HL-60 (cell line): Measurements from ENCODE around the gene GLTP.

Source experiments
- CTCF ChIP-seq: IDR thresholded peaks from one replicate; pipeline ENCODE4 v1.5.1; 2011; ENCODE audit warnings: low read length, control low read depth, inconsistent platforms; ENCODE audit not compliant: insufficient read depth
- GABPA ChIP-seq: IDR thresholded peaks from 2 replicates; pipeline ENCODE4 v1.6.1; 2012; ENCODE audit warnings: low read depth
- POLR2AphosphoS5 ChIP-seq: IDR thresholded peaks from 2 replicates; pipeline ENCODE4 v1.6.1; 2012; ENCODE audit warnings: low read depth
- REST ChIP-seq: IDR thresholded peaks from 2 replicates; pipeline ENCODE4 v1.6.1; 2012; ENCODE audit warnings: low read depth; ENCODE audit not compliant: insufficient replicate concordance
- SPI1 ChIP-seq: IDR thresholded peaks from 2 replicates; pipeline ENCODE4 v1.6.1; 2012; ENCODE audit warnings: low read depth, mild to moderate bottlenecking, borderline replicate concordance

- no peak for TF ChIP-seq CTCF
- no peak for TF ChIP-seq POLR2AphosphoS5
- no peak for TF ChIP-seq GABPA
- no peak for TF ChIP-seq REST
- TF ChIP-seq SPI1, result no peak
These were observed 6.7 kb downstream of the GLTP start for GRCh38 chr12:109873653-109874052.
